HG02571 (cell line): Measurements from ENCODE around the gene EPB41L4A.

Experiments
- ATAC-seq: cut with Tn5 transposase; IDR thresholded peaks from one replicate; pipeline ENCODE4 v1.9.1; 2021; ENCODE audit warnings: mild to moderate bottlenecking, moderate library complexity; ENCODE audit not compliant: unreplicated experiment

EPB41L4A gene

GRCh38 chr5:112165897-112166737, 253.0 kb downstream of the EPB41L4A start:
- ATAC-seq = no peak

DNA sequence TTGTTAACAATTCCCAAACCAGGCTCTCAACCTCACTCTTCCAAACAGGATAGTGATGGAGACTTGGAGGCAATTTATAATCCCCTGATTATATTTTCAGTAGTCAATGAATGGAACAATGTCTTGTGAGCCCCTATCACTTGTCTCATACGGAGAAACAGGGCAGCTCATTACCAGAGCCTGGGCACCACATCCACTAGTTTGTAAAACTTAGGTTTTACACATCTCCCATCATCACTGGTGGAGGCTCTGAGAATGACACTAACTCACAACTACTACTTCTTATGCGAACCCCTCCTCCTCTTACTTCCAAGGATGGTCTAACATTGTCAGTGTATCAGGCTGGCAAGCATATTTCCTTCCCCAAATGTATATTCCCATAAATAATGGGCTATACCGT, 253.7 kb downstream of the EPB41L4A start:
- no peak for ATAC-seq

- ATAC-seq = no peak
Observed at GRCh38 chr5:112163435-112163834, 255.6 kb downstream of the EPB41L4A start.

GRCh38 chr5:112161392-112161748, 257.7 kb downstream of the EPB41L4A start:
- no peak for ATAC-seq

DNA sequence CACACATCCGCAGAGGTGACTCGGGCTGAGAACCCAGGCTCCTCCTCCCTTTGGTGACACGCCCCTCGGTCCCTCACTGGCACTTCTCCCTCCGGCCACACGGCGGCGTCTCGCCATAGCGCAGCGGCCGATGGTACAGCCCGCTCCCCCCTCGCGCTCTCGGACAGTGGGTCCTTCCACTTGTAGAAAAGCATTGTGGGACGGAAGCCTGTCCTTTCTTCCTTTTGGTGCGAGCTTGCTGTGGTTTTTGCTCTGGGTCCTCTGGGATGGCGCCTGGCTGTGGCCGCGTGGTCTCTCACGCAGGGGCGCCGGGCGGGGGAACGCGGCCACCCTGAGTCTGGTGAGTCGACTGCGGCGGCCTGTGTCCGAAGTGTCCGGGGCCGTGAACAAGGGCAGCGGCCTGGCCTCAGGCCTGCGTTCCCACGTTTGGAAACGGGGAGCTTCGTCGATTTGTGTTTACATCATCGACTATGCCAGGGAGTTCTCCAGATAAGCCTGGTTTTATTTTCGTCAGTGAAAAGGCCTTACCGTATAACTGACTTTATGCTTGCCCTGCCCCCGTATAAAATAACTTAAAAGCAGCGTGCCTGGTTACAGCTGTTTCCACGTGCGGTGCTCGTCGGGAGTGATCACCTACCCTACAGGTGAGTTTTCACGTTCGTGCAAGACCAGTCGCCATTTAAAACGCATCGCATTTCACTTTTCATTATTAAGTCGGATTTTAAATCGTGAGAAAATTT, 258.3 kb downstream of the EPB41L4A start:
- peak; percentile 97 for ATAC-seq

GRCh38 chr5:112159435-112159834, 259.6 kb downstream of the EPB41L4A start:
- ATAC-seq = no peak

GRCh38 chr5:112156211-112156610, 262.9 kb downstream of the EPB41L4A start:
- ATAC-seq = no peak

DNA sequence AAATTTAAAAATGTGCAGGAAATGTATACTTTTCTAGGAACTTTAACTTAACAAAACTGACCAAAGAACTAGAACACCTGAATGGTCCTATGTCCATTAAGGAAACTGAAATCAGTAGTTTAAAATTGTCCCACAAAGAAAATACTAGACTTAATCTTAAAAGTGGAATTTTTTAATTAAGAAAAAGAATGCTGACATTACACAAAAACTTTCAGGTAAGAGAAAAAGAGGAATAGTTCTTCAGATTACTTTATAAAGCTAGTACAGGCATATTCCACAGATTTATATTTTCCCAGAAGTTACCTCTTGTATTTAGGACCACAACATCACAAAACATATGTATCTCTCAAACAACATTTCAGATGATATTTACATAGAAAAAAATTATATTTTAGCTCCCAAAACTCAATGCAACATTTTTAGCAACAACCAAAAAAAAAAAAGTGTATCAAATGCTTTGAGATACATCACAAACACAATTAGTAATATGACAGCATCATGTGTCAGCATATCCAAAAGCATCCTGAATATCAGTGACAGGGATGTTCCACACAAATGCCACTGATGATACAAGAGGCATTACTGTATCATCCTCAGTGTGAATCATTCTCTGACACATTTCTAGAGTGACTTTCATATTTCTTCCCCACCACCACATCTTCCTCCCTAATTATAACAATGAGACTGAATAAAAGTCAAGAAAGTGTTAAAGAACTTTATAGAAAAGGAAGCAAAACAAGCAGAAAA, 264.0 kb downstream of the EPB41L4A start:
- ATAC-seq = no peak

- no peak for ATAC-seq
Observed at GRCh38 chr5:112149727-112150126, 269.4 kb downstream of the EPB41L4A start.

DNA sequence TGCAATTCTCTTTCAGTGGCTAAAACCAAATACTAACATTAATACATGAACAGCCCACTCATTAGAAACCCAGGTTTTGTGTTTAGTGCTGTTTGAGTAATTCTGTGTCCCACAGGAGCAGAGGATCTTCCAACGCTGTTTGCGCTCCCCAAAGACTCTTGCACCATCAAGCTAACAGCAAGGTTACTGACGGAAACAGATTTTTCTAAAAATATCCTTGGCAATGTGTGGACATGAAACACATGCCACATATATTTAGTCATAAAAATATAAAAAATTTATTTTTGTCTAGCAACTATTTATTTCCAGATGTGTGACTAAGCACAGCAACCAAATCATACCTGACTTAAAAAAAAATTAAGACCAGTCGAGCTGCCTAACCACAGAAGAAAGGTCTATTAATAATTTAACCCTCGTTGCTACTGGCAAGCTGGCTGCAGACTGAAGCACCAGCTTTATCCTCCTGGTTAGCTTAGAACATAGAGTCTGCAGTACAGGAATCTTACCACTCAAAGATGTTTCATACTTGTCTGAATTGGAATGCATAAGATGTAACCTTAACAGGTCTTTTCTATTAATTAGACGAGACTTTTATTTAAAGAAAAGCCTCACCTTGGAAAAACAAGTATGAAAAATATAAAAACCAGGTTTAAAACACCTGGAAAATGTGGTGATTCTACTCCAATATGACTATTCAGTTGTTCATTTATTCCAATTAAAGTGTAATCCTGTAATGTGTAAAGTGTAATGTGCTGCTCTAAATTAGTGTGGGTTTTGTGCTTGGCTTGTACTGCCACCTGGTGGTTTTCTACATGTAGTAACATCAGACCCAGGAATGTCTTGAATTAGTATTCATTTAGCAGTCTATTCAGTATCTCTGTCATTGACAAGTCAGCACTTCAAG, 272.5 kb downstream of the EPB41L4A start:
- peak; percentile 72 for ATAC-seq

DNA sequence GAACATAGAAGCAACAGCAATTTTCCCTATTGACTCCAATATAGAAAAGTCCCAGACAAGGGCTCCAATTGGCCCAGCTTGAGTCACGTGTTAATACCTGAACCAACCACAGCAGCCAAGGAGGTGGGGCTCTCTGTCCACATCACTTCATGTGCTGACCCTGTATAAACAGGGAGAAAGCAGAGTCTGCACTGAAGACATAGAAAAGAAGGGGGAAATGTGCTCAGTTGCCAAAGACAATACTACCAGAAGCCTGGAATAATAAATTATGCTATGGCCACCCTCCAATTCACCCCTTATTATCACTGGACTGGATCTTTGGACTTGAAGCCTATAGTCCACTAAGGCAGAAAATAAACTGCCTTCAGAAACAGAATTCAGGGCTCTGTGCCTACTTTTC, 275.4 kb downstream of the EPB41L4A start:
- ATAC-seq = no peak

- no peak for ATAC-seq
Observed at GRCh38 chr5:112142769-112143270, 276.3 kb downstream of the EPB41L4A start.

DNA sequence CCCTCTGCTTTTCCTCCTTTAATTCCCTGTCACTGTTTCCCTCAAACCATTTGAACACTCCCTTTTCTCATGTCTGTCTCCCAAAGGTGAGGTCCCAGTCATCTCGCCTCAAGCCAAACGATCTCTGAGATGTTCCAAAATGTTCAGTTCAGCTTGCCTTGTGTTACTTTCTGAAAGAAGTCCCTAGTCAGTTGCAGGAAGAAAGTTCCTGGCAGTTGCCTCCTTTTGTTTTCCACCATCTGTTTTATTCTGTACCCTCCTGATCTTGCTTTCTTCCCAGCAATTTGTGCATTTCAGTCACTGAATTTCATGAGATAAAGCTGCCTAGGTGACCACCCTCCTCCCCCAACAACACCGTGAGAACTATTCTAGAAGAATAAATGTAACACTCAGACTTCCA, 277.5 kb downstream of the EPB41L4A start:
- no peak for ATAC-seq

DNA sequence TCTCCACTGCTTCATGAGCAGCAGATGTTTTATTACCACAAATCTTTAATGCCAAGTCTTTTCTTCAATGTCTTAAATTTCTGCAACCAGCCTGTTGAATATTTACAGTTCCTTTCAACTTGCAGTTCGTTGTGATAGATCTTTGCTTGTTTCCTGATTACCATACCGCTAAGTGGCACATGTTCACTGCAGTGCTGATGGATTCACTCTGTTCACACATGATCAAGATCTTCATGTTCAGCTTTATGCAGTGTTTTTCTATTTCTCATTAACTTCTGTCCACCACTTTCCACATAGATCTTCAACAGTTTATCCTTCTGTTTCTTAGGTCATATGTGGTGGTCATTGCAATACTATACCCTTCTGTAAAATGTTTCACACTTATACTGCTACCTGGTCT, 280.6 kb downstream of the EPB41L4A start:
- no peak for ATAC-seq

DNA sequence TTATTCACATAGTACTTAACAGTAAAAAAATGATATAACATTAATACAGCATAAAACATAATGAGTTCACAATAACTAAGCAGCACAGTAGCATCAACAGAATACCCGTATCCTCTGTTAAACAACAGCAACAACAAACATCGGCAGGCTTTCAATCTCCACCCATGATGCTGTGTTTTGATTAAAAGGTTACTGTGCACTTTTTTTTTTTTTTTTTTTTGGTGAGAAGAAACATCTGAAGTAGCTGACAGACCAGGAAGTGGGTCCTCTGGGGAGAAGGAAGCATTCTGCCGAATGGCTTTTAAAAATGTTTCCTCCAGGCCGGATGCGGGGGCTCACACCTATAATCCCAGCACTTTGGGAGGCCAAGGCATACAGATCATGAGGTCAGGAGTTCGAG, 282.3 kb downstream of the EPB41L4A start:
- ATAC-seq = no peak

- ATAC-seq = no peak
Observed at GRCh38 chr5:112127861-112128260, 291.2 kb downstream of the EPB41L4A start.

- no peak for ATAC-seq
Observed at GRCh38 chr5:112126982-112127381, 292.1 kb downstream of the EPB41L4A start.

- no peak for ATAC-seq
Observed at GRCh38 chr5:112125903-112126302, 293.2 kb downstream of the EPB41L4A start.

DNA sequence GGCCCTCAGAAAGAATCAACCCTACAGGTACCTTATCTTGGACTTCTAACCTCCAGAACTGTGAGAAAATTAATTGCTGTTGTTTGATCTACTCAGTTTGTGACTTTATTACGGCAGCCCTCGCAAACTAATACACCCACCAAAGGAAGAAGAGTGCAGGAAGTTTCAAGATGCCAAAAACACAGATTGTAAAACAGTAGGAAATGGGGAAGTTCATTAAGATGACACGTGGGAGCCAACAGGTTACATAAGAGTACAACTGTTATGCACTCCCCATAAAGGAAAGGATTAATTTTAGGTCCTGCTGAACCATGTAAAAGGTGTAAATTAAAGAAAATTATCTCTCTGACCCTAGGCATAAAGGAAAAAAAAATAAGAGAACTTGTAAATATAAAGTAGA, 294.3 kb downstream of the EPB41L4A start:
- no peak for ATAC-seq

DNA sequence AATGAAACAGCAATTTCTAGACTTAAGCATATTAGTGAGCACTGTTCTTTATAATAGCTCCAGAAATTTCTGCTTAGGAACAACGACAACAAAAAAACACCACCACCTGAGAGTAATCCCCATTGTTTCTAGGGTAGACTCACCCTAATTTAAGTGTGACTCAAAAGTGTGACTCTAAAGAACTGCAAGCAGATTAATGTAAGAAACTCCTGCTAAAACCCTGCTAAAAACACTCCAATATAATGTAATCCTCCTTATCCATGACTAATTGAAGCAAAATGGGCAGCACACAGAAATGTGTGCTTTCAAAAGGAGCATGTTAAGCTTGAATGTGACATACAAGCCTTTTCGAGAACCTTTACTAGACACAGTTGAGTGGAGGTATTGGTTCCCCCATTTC, 296.0 kb downstream of the EPB41L4A start:
- no peak for ATAC-seq
